NOMO-1 treated with dmso at 0.1 percent for 144 hours (cell line): ENCODE measurements around the gene FAM180B.
"Not testable (repeated sequence)": the region's sequence is repeated elsewhere in the genome, so short reads cannot be mapped to it uniquely, and the experiment has no call there.

Experiments
- DNase-seq: peaks from one replicate; lab custom pipeline; 2025; ENCODE audit not compliant: unreplicated experiment; lab: John Stamatoyannopoulos, UW

The FAM180B gene

GRCh38 chr11:47586098-47586855 is at the start of gene FAM180B:
TSS of gene FAM180B (plus strand) at chr11:47586678. CDS start at chr11:47586769, 91 bp downstream.
- DNase-seq, result no peak

DNA sequence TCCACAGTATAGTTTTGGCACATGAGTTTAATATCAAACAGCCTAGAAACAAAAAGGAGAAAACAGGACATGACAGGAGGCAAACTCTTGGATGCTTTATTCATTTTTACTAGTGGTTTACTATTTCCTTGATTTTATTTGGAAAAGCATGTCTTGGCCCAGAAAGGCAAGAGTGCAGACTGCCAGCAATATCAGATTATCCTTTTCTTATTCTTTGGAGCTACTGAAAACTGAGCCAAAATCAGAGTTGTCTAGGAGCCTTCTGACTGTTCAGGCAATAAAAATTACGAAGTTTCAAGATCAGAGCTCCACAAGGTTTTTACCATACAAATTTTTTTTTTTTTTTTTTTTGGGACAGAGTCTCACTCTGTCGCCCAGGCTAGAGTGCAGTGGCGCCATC is 49.6 kb upstream of the FAM180B start:
- no peak for DNase-seq

DNA sequence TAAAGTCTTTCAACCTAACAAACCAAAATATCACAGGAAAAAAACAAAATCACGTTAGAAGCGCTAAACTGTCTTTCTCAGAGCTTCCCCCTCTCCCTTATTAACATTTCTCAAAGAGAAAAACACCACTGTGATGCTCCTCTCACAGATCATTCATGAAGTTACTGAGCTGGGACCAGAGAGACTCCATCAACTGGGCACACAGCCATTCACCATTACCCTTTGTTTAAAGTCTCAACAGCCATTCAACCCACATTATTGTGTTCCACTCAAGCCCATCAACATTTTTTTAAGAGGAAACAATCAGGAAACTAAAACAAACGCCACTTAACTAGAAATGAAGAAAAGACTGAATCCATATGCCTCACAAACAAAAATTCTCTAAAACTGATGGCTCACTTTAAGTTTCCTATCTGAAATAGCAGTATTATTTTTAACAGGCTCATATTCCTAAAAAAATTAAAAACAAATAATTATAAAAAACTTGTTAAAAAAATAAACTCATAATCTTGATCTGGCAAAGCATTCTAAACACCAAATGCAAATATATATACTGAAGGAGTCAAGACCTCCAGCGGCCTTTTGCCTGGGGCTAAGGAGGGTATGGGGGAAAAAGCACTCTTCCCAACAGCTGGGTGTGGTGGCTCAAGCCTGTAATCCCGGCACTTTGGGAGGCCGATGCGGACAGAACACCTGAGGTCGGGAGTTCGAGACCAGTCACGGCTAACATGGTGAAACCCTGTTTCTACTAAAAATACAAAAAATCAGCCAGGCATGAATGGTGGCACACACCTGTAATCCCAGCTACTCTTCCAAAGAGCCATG is 47.5 kb upstream of the FAM180B start:
- no peak for DNase-seq

GRCh38 chr11:47539681-47540039 is 46.8 kb upstream of the FAM180B start:
- DNase-seq, result no peak

DNA sequence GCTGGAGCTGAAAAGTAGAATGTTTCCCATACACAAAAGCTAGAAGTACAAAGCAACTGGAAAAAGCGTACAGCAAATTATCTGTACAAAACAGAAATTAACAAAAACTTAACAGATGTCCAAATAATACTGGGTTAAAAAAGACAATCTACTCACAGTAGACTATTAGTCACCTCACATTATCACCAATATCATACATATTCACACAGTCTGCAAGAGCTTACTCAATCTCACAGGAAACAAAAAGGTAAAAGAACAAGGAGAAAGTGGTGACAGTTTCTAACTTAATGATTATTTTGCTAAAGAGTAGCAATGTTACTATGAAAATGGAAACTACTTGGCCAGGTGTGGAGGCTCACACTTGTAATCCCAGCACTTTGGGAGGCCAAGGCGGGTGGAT is 45.4 kb upstream of the FAM180B start:
- DNase-seq, result no peak

DNA sequence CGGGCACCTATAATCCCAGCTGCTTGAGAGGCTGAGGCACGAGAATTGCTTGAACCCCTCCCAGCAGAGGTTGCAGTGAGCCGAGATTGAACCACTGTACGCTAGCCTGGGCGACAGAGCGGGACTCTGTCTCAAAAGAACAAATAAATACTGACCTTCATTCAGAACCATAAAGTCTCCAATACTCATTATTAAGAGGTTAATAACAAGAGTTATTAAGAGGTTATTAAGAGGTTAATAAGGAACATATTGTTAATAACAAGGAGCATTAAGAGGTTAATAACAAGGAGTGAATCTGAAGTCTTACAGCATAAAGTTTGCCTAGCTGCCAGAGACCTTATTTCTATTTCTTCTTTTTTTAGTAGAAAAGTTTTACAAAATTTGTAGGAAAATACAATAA is 41.2 kb upstream of the FAM180B start:
- DNase-seq, result no peak

- DNase-seq, result not testable (repeated sequence)
Observed at GRCh38 chr11:47546274-47546673, 40.2 kb upstream of the FAM180B start.

GRCh38 chr11:47550288-47551047 is 36.0 kb upstream of the FAM180B start:
- no peak for DNase-seq

GRCh38 chr11:47551086-47551485 is 35.4 kb upstream of the FAM180B start:
- no peak for DNase-seq

DNA sequence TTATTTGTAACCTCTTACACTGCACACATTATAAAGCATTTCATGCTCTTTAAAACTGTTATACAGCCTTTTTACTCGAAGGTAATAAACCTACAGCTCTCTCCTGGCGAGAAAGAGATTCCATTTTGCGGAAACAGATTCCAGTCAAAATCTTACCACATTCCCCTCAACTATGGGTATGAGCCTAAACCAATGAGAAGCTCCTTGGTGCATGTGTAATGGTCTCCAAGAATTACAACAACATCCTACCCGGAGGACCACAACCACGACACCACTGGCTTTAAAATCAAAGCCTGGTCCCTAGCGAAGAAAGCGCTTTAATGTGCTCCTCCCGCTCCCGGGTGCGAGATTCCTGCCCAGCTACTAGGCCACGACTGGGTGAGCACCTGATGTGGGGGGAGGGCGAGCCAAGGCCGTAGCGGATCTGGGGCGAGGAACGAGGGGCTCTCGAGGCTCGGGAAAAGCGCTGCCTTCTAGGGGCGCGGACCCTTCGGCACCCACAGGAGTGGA is 34.4 kb upstream of the FAM180B start:
- DNase-seq, result no peak

DNA sequence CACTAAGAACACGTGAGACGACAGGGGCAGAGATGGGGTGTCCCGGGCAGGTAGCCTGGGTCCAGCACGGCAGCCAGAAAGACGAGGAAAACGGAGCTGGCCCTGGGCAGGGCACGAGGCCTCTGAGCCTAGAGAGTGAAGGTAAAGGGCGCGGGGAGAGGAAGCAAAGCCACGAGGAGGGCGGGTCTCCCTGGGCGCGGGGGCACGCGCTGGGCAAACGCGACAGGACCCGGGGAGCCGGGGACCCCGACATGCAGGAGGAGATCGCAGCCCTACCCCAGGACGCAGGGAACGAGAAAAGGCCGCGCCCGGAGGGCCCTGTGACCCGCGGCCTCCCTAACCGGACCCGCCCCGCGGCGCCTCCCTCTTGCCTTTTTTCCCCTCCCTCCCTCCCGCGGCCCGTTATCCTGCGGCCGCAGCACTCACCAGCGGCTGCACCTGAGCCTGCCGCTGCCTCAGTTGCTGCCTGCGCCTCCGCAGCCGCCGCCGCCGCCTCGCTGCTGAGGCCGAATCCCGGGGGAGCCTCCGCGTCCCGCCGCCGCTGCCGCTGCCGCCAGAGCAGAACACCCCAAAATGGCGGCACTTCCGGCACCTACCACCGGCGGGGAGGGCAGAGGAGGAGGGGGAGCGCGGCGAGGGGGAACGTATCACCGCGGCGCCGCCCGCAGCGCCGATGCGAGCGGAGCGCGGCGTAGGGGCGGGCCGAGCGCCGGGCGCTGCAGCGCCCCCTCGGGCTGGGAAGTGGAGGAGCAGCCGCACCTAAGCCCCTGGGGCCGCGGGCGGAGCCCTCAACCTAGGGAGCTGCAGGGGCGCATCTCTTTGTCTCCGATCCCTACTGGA is 33.7 kb upstream of the FAM180B start, which contains the start of gene CELF1:
Gene CELF1 (minus strand): TSS at position 567 of the 840 bp plus-strand sequence. CDS start 53,609 bp downstream, outside the sequence.
- peak; percentile 82 for DNase-seq

GRCh38 chr11:47553406-47553743 is 33.1 kb upstream of the FAM180B start:
- no peak for DNase-seq

DNA sequence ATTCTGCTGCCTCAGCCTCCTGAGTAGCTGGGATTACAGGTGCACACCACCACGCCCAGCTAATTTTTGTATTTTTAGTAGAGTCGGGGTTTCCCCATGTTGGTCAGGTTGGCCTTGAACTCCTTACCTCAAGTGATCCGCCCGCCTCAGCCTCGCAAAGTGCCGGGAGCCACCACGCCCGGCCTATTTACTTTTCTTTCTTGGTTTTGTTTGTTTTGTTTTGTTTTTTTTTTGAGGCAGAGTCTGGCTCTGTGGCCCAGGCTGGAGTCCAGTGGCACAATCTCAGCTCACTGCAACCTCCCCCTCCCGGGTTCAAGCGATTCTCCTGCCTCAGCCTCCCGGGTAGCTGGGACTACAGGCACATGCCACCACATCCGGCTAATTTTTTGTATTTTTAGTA is 29.5 kb upstream of the FAM180B start:
- not testable (repeated sequence) for DNase-seq

- no peak for DNase-seq
Observed at GRCh38 chr11:47558695-47559094, 27.8 kb upstream of the FAM180B start.

- DNase-seq, result no peak
Observed at GRCh38 chr11:47560426-47560825, 26.1 kb upstream of the FAM180B start.

DNA sequence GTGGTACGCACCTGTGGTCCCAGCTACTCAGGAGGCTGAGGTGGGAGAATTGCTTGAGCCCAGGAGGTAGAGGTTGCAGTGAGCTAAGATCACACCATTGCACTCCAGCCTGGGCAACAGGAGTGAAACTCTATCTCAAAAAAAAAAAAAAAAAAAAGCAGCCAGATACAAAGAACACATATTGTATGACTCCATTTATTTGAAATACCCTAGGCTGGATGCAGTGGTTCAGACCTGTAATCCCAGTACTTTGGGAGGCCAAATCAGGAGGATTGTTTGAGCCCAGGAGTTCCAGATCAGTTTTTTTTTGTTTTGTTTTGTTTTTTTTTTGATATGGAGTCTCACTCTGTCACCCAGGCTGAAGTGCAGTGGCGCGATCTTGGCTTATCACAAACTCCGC is 24.1 kb upstream of the FAM180B start:
- DNase-seq, result not testable (repeated sequence)

DNA sequence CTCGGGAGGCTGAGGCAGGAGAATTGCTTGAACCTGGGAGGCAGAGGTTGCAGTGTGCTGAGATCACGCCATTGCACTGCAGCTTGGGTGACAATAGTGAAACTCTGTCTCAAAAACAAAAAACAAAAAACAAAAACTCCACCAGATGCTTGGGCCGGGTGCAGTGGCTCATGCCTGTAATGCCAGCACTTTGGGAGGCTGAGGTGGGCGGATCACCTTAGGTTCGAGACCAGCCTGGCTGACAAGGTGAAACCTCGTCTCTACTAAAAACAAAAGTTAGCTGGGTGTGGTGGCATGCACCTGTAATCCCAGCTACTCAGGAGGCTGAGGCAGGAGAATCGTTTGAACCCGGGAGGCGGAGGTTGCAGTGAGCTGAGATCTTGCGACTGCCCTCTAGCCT is 22.1 kb upstream of the FAM180B start:
- not testable (repeated sequence) for DNase-seq

GRCh38 chr11:47564933-47565339 is 21.5 kb upstream of the FAM180B start:
- no peak for DNase-seq

DNA sequence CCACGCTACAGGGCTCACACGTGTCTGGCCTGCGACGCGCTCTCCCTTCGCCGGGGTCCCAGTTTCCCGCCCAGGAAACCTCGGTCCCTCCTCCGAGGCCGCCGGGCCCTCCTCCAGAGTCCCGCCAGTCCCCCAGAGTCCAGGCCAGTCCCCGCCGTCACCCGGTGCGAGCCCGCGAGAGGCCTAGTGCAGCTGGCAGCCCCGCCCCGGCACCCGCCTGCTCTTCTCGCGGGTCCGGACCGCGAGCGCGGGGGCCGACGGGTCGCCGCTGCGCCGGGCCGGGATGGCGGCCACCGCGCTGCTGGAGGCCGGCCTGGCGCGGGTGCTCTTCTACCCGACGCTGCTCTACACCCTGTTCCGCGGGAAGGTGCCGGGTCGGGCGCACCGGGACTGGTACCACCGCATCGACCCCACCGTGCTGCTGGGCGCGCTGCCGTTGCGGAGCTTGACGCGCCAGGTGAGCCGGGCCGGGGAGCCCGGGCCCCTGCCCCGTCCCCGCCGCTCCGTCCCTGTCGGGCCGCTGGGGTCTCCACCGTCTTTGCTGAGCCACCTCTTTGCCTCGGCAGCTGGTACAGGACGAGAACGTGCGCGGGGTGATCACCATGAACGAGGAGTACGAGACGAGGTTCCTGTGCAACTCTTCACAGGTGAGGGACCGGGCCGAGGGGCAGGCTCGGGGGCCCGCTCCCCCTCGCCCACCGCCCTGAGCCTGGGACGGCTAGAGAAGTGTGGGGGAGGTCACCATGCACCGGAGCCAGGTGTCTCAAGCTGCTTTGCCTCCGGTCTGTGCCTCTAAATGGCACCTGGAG is 20.9 kb upstream of the FAM180B start, which contains the start of gene PTPMT1:
Gene PTPMT1 (plus strand): TSS at position 260 of the 809 bp plus-strand sequence. CDS start 24 bp downstream, at position 284.
- DNase-seq, result peak; percentile 68
